Measurements from ENCODE around the gene NEDD9.

GRCh38 chr6:11229655-11230046 lies 2.8 kb downstream of the NEDD9 start:
- TF ChIP-seq HMG20B (CRISPR knock-in tag; conservative IDR thresholded peaks at IDR 0.05): no peak
- no peak for TF ChIP-seq ARHGAP35 (CRISPR knock-in tag; IDR thresholded peaks at IDR 0.05; ENCODE audit: borderline replicate concordance)
- no peak for TF ChIP-seq SCMH1 (CRISPR knock-in tag; IDR thresholded peaks at IDR 0.05; ENCODE audit: borderline replicate concordance)
- TF ChIP-seq ZEB1 (IDR thresholded peaks at IDR 0.05; ENCODE audit: insufficient replicate concordance, low read depth): no peak
- TF ChIP-seq, protein P1, sequence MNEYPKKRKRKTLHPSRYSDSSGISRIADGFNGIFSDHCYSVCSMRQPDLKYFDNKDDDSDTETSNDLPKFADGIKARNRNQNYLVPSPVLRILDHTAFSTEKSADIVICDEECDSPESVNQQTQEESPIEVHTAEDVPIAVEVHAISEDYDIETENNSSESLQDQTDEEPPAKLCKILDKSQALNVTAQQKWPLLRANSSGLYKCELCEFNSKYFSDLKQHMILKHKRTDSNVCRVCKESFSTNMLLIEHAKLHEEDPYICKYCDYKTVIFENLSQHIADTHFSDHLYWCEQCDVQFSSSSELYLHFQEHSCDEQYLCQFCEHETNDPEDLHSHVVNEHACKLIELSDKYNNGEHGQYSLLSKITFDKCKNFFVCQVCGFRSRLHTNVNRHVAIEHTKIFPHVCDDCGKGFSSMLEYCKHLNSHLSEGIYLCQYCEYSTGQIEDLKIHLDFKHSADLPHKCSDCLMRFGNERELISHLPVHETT (CRISPR knock-in tag; conservative IDR thresholded peaks at IDR 0.05): no peak
- TF ChIP-seq, protein P2, sequence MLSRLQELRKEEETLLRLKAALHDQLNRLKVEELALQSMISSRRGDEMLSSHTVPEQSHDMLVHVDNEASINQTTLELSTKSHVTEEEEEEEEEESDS (CRISPR knock-in tag; IDR thresholded peaks at IDR 0.05; ENCODE audit: borderline replicate concordance): no peak

Measured in HepG2 (cell line).